SK-N-SH treated with all-trans-retinoic acid at 6 μM for 48 hours (cell line): ENCODE results near the gene FOXE1.

Source experiments
- ATAC-seq: fragments of 200-7000 bp; cut with Tn5 transposase; 3 replicates; pipeline ENCODE4 v1.9.1; 2020; ENCODE audit warnings: mild to moderate bottlenecking, moderate library complexity
- ARNTL ChIP-seq: fragments of 450-650 bp; formaldehyde crosslinking; IDR thresholded peaks from 2 replicates; pipeline ENCODE4 v1.5.0; 2020; ENCODE audit warnings: low read depth, mild to moderate bottlenecking, moderate library complexity, borderline replicate concordance
- BACH2 ChIP-seq: fragments of 250-450 bp; sonication (Bioruptor Pico); IDR thresholded peaks from 2 replicates; pipeline ENCODE4 v1.9.0; 2021; ENCODE audit warnings: mild to moderate bottlenecking, borderline replicate concordance
- CREB5 ChIP-seq: fragments of 250-450 bp; sonication (Bioruptor Pico); IDR thresholded peaks from 2 replicates; pipeline ENCODE4 v1.5.1; 2020; ENCODE audit warnings: low read depth, mild to moderate bottlenecking, moderate library complexity
- CSDC2 ChIP-seq: fragments of 250-450 bp; sonication (Bioruptor Pico); IDR thresholded peaks from 2 replicates; pipeline ENCODE4 v1.5.0; 2020; ENCODE audit warnings: mild to moderate bottlenecking, moderate library complexity
- CSRNP3 ChIP-seq: fragments of 250-450 bp; sonication (Bioruptor Pico); IDR thresholded peaks from 2 replicates; pipeline ENCODE4 v1.5.1; 2021; ENCODE audit warnings: mild to moderate bottlenecking, moderate library complexity
- ESRRG ChIP-seq: fragments of 250-450 bp; sonication (Bioruptor Pico); IDR thresholded peaks from 2 replicates; pipeline ENCODE4 v1.6.1; 2021; ENCODE audit warnings: mild to moderate bottlenecking
- GLIS3 ChIP-seq: fragments of 250-450 bp; sonication (Bioruptor Pico); IDR thresholded peaks from 2 replicates; pipeline ENCODE4 v1.5.0; 2020; ENCODE audit warnings: mild to moderate bottlenecking, moderate library complexity
- ISL1 ChIP-seq: fragments of 250-450 bp; sonication (Bioruptor Pico); IDR thresholded peaks from 2 replicates; pipeline ENCODE4 v2.1.2; 2022; ENCODE audit warnings: mild to moderate bottlenecking, moderate library complexity
- OSR1 ChIP-seq: fragments of 250-450 bp; sonication (Bioruptor Pico); IDR thresholded peaks from 2 replicates; pipeline ENCODE4 v1.8.0; 2022; ENCODE audit warnings: moderate library complexity, mild to moderate bottlenecking, inconsistent platforms
- PATZ1 ChIP-seq: fragments of 250-450 bp; sonication (Bioruptor Pico); IDR thresholded peaks from 2 replicates; pipeline ENCODE4 v1.8.0; 2020; ENCODE audit warnings: mild to moderate bottlenecking, moderate library complexity, borderline replicate concordance
- POU6F1 ChIP-seq: fragments of 250-450 bp; sonication (Bioruptor Pico); IDR thresholded peaks from 2 replicates; pipeline ENCODE4 v1.8.0; 2021; ENCODE audit warnings: low read depth, mild to moderate bottlenecking, moderate library complexity, borderline replicate concordance
- PPARA ChIP-seq: fragments of 250-450 bp; sonication (Bioruptor Pico); IDR thresholded peaks from 2 replicates; pipeline ENCODE4 v1.5.0; 2020; ENCODE audit warnings: mild to moderate bottlenecking, borderline replicate concordance
- SNAI2 ChIP-seq: fragments of 250-450 bp; sonication (Bioruptor Pico); IDR thresholded peaks from 2 replicates; pipeline ENCODE4 v1.5.0; 2020; ENCODE audit warnings: mild to moderate bottlenecking, moderate library complexity
- TOX ChIP-seq: fragments of 250-450 bp; sonication (Bioruptor Pico); IDR thresholded peaks from 2 replicates; pipeline ENCODE4 v1.8.0; 2021; ENCODE audit warnings: mild to moderate bottlenecking, moderate library complexity, borderline replicate concordance
- TSHZ2 ChIP-seq: fragments of 250-450 bp; sonication (Bioruptor Pico); IDR thresholded peaks from 2 replicates; pipeline ENCODE4 v1.5.0; 2020; ENCODE audit warnings: mild to moderate bottlenecking, moderate library complexity
- ZFP30 ChIP-seq: fragments of 450-650 bp; formaldehyde crosslinking; IDR thresholded peaks from 2 replicates; pipeline ENCODE4 v1.5.0; 2022; ENCODE audit warnings: mild to moderate bottlenecking, moderate library complexity
- ZNF565 ChIP-seq: fragments of 450-650 bp; formaldehyde crosslinking; conservative IDR thresholded peaks from 2 replicates; pipeline ENCODE4 v1.5.0; 2020; ENCODE audit warnings: low read depth, mild to moderate bottlenecking, moderate library complexity
- ZNF70 ChIP-seq: fragments of 450-650 bp; formaldehyde crosslinking; IDR thresholded peaks from 2 replicates; pipeline ENCODE4 v1.5.0; 2020; ENCODE audit warnings: mild to moderate bottlenecking, moderate library complexity
- ZNF8 ChIP-seq: fragments of 450-650 bp; formaldehyde crosslinking; IDR thresholded peaks from 2 replicates; pipeline ENCODE4 v1.5.0; 2020; ENCODE audit warnings: mild to moderate bottlenecking, moderate library complexity

The FOXE1 gene

GRCh38 chr9:97868859-97869258 is 15.8 kb downstream of the FOXE1 start:
- ATAC-seq, result no peak
- no peak for TF ChIP-seq CREB5 (CRISPR knock-in tag)
- TF ChIP-seq POU6F1 (CRISPR knock-in tag), result no peak
- no peak for TF ChIP-seq ZNF8 (CRISPR knock-in tag)
- TF ChIP-seq GLIS3, result no peak
- TF ChIP-seq ISL1 (CRISPR knock-in tag), result no peak
- no peak for TF ChIP-seq CSDC2 (CRISPR knock-in tag)
- no peak for TF ChIP-seq ZFP30 (CRISPR knock-in tag)

- TF ChIP-seq ZNF565 (CRISPR knock-in tag), result no peak
- no peak for TF ChIP-seq OSR1
- no peak for TF ChIP-seq CREB5 (CRISPR knock-in tag)
- TF ChIP-seq PPARA (CRISPR knock-in tag), result no peak
- no peak for TF ChIP-seq CSRNP3
- TF ChIP-seq ZNF70 (CRISPR knock-in tag), result no peak
- no peak for TF ChIP-seq ARNTL (CRISPR knock-in tag)
- TF ChIP-seq BACH2 (CRISPR knock-in tag), result no peak
- ATAC-seq, result no peak
These were observed 20.4 kb downstream of the FOXE1 start for GRCh38 chr9:97873425-97873824.

- no peak for ATAC-seq
- TF ChIP-seq ZNF70 (CRISPR knock-in tag), result no peak
These were observed 20.9 kb downstream of the FOXE1 start for GRCh38 chr9:97873882-97874281.

GRCh38 chr9:97874624-97875023 is 21.6 kb downstream of the FOXE1 start:
- TF ChIP-seq POU6F1 (CRISPR knock-in tag) (no peak), ESRRG (CRISPR knock-in tag) (no peak), PATZ1 (no peak), CREB5 (CRISPR knock-in tag) (no peak), TSHZ2 (CRISPR knock-in tag) (no peak), SNAI2 (no peak), ZNF8 (CRISPR knock-in tag) (no peak), TOX (CRISPR knock-in tag) (no peak), ZNF565 (CRISPR knock-in tag) (no peak), ZFP30 (CRISPR knock-in tag) (no peak)

More at GRCh38 chr9:97874624-97875023, 21.6 kb downstream of the FOXE1 start:
- ATAC-seq, result no peak
